NCI-H82 treated with DMSO at 0.1 percent for 48 hours (cell line): Measurements from ENCODE around the gene IL16.
"Not testable (repeated sequence)": the region's sequence is repeated elsewhere in the genome, so short reads cannot be mapped to it uniquely, and the experiment has no call there.

Experiments used
- DNase-seq: peaks from one replicate; lab custom pipeline; 2025; ENCODE audit not compliant: unreplicated experiment; lab: John Stamatoyannopoulos, UW

IL16 gene

GRCh38 chr15:81331600-81331999 lies 134.9 kb downstream of the IL16 start:
- no peak for DNase-seq

GRCh38 chr15:81332326-81332725 lies 135.6 kb downstream of the IL16 start:
- DNase-seq, result no peak

GRCh38 chr15:81333363-81333762 lies 136.7 kb downstream of the IL16 start:
- DNase-seq, result no peak

GRCh38 chr15:81334768-81335435 lies 138.2 kb downstream of the IL16 start:
- no peak for DNase-seq

- no peak for DNase-seq
Observed at GRCh38 chr15:81335631-81336030, 139.0 kb downstream of the IL16 start.

- no peak for DNase-seq
Observed at GRCh38 chr15:81336568-81336967, 139.9 kb downstream of the IL16 start.

GRCh38 chr15:81337241-81337640 lies 140.6 kb downstream of the IL16 start:
- DNase-seq, result no peak

- DNase-seq, result no peak
Observed at GRCh38 chr15:81337713-81338157, 141.1 kb downstream of the IL16 start.

- no peak for DNase-seq
Observed at GRCh38 chr15:81338170-81339007, 141.7 kb downstream of the IL16 start.

GRCh38 chr15:81339321-81339720 lies 142.6 kb downstream of the IL16 start:
- DNase-seq, result no peak

GRCh38 chr15:81339851-81340250 lies 143.2 kb downstream of the IL16 start:
- DNase-seq, result no peak

GRCh38 chr15:81341351-81341750 lies 144.7 kb downstream of the IL16 start:
- no peak for DNase-seq

- DNase-seq, result no peak
Observed at GRCh38 chr15:81343371-81343770, 146.7 kb downstream of the IL16 start.

- DNase-seq, result no peak
Observed at GRCh38 chr15:81346611-81347010, 149.9 kb downstream of the IL16 start.

GRCh38 chr15:81347910-81348309 lies 151.2 kb downstream of the IL16 start:
- DNase-seq, result no peak

GRCh38 chr15:81348691-81349090 lies 152.0 kb downstream of the IL16 start:
- DNase-seq, result not testable (repeated sequence)

- DNase-seq, result no peak
Observed at GRCh38 chr15:81349271-81349670, 152.6 kb downstream of the IL16 start.

- DNase-seq, result no peak
Observed at GRCh38 chr15:81351651-81352050, 155.0 kb downstream of the IL16 start.

- DNase-seq, result no peak
Observed at GRCh38 chr15:81356252-81356651, 159.6 kb downstream of the IL16 start.

GRCh38 chr15:81357180-81357686 lies 160.6 kb downstream of the IL16 start:
- no peak for DNase-seq

GRCh38 chr15:81358248-81358647 lies 161.6 kb downstream of the IL16 start:
- DNase-seq, result no peak

GRCh38 chr15:81360491-81360890 lies 163.8 kb downstream of the IL16 start:
- DNase-seq, result no peak
